Mesodermal cell (in vitro differentiated cells): ENCODE results near the gene ADAMTS2. TPM values are rescaled to one million over a fixed set of nuclear protein-coding genes. Genes with fewer than 3 reads are reported as not detected.
A peak's percentile ranks its signal among the peaks of the same experiment; 100 is the strongest.

Source experiments
- H3K27ac ChIP-seq: 2 replicates; pipeline ENCODE4 v1.7.0; 2013; ENCODE audit warnings: mild to moderate bottlenecking, low read depth, low read length, moderate library complexity; ENCODE audit not compliant: severe bottlenecking
- H3K36me3 ChIP-seq: 2 replicates; pipeline ENCODE4 v1.7.1; 2013; ENCODE audit warnings: mild to moderate bottlenecking, low read length, moderate library complexity; ENCODE audit not compliant: control insufficient read depth, insufficient read depth
- H3K4me1 ChIP-seq: one replicate; pipeline ENCODE4 v1.7.1; 2013; ENCODE audit warnings: mild to moderate bottlenecking, low read length; ENCODE audit not compliant: insufficient read depth, control insufficient read depth, poor library complexity, severe bottlenecking
- H3K4me3 ChIP-seq: 2 replicates; pipeline ENCODE4 v1.7.0; 2013; ENCODE audit warnings: low read length, control low read depth, mild to moderate bottlenecking; ENCODE audit not compliant: insufficient read depth, poor library complexity, severe bottlenecking; ENCODE audit errors: extremely low read depth
- H3K9me3 ChIP-seq: 2 replicates; pipeline ENCODE4 v1.7.1; 2013; ENCODE audit warnings: mild to moderate bottlenecking, low read length, moderate library complexity; ENCODE audit not compliant: control insufficient read depth
- WGBS, 2 experiments: methylation state at CpG; one replicate each; pipeline ENCODE4 v1.1.5; 2013; ENCODE audit warnings: missing lambda C conversion rate in 2 of 2; ENCODE audit not compliant: insufficient coverage in 2 of 2; 5-methylcytosine and 5-hydroxymethylcytosine counted together
- polyA plus RNA-seq, 2 experiments: library from polyadenylated mRNA; stranded (reverse); fragments of 50-300 nt; gene quantifications; one replicate each; pipeline ENCODE4 v1.2.3, GENCODE V29; 2013

Gene ADAMTS2
- 30.5 TPM for polyA plus RNA-seq (2013, experiment 1 of 2)
- 26.1 TPM for polyA plus RNA-seq (2013, experiment 2 of 2)

- no peak within 1 kb of the TSS for H3K27ac ChIP-seq
- no peaks in the 10 kb centered on the region for H3K36me3 ChIP-seq
- 6 to 10% methylated on average over 34 to 54 of the region's 67 CpGs for WGBS, 2 experiments
Observed at GRCh38 chr5:179345433-179346321, at the start of gene ADAMTS2. Gene ADAMTS2, minus strand, starts transcription at chr5:179345461. Its CDS starts 133 bp downstream, at chr5:179345328.

GRCh38 chr5:179393078-179393477, 47.8 kb upstream of the ADAMTS2 start:
- H3K9me3 ChIP-seq: peaks cover 32% of the 10 kb centered on the region
- H3K27ac ChIP-seq: no peak overlapping the region
- 100% methylated on average over 1 of the region's 4 CpGs; no CpG with 5 or more reads in 1 of the 2 experiments for WGBS, 2 experiments
- no peaks in the 10 kb centered on the region for H3K36me3 ChIP-seq
- H3K4me1 ChIP-seq: no peaks in the 10 kb centered on the region
- no peak overlapping the region for H3K4me3 ChIP-seq

More at GRCh38 chr5:179345433-179346321, at the start of gene ADAMTS2:
- Histone ChIP-seq H3K4me1 (peaks cover 13% of the 10 kb centered on the region), H3K9me3 (no peaks in the 10 kb centered on the region), H3K4me3 (peak within 1 kb of the TSS; percentile 60)

- Histone ChIP-seq H3K4me3 (no peak overlapping the region), H3K36me3 (no peaks in the 10 kb centered on the region), H3K4me1 (no peaks in the 10 kb centered on the region), H3K9me3 (peaks cover 18% of the 10 kb centered on the region), H3K27ac (no peak overlapping the region)
- WGBS, 2 experiments: 87 to 92% methylated on average over 16 to 17 of the region's 19 CpGs
Observed at GRCh38 chr5:179387151-179388110, 42.2 kb upstream of the ADAMTS2 start.

GRCh38 chr5:179385914-179386313, 40.7 kb upstream of the ADAMTS2 start:
- no peaks in the 10 kb centered on the region for H3K36me3 ChIP-seq
- H3K4me3 ChIP-seq: no peak overlapping the region
- no peak overlapping the region for H3K27ac ChIP-seq
- H3K4me1 ChIP-seq: no peaks in the 10 kb centered on the region
- 80 to 89% methylated on average over 7 of the region's 7 CpGs for WGBS, 2 experiments
- peaks cover 16% of the 10 kb centered on the region for H3K9me3 ChIP-seq

- H3K36me3 ChIP-seq: no peaks in the 10 kb centered on the region
- H3K4me3 ChIP-seq: no peak overlapping the region
- no peaks in the 10 kb centered on the region for H3K9me3 ChIP-seq
- no peak overlapping the region for H3K27ac ChIP-seq
- WGBS, 2 experiments: 88 to 89% methylated on average over 8 of the region's 8 CpGs
- peaks cover 17% of the 10 kb centered on the region for H3K4me1 ChIP-seq
Observed at GRCh38 chr5:179382486-179382885, 37.2 kb upstream of the ADAMTS2 start.

- 85 to 88% methylated on average over 17 of the region's 18 CpGs for WGBS, 2 experiments
Observed at GRCh38 chr5:179381691-179382090, 36.4 kb upstream of the ADAMTS2 start.

GRCh38 chr5:179380211-179381035, 35.2 kb upstream of the ADAMTS2 start:
- 91 to 93% methylated on average over 23 to 28 of the region's 28 CpGs for WGBS, 2 experiments
- H3K9me3 ChIP-seq: no peaks in the 10 kb centered on the region
- no peak overlapping the region for H3K27ac ChIP-seq
- H3K4me3 ChIP-seq: no peak overlapping the region
- peaks cover 21% of the 10 kb centered on the region for H3K4me1 ChIP-seq
- no peaks in the 10 kb centered on the region for H3K36me3 ChIP-seq

More at GRCh38 chr5:179381691-179382090, 36.4 kb upstream of the ADAMTS2 start:
- H3K4me3 ChIP-seq: no peak overlapping the region
- H3K36me3 ChIP-seq: no peaks in the 10 kb centered on the region
- peaks cover 21% of the 10 kb centered on the region for H3K4me1 ChIP-seq
- no peak overlapping the region for H3K27ac ChIP-seq
- no peaks in the 10 kb centered on the region for H3K9me3 ChIP-seq

- WGBS, 2 experiments: 94 to 95% methylated on average over 8 to 9 of the region's 9 CpGs
- Histone ChIP-seq H3K4me3 (no peak overlapping the region), H3K9me3 (no peaks in the 10 kb centered on the region), H3K27ac (peak overlapping the region; percentile 36), H3K36me3 (no peaks in the 10 kb centered on the region), H3K4me1 (peaks cover 21% of the 10 kb centered on the region)
Observed at GRCh38 chr5:179379321-179379890, 34.1 kb upstream of the ADAMTS2 start.

- H3K4me3 ChIP-seq: no peak overlapping the region
- no peaks in the 10 kb centered on the region for H3K9me3 ChIP-seq
- 80 to 88% methylated on average over 11 to 14 of the region's 16 CpGs for WGBS, 2 experiments
Observed at GRCh38 chr5:179378441-179379271, 33.4 kb upstream of the ADAMTS2 start.

More at GRCh38 chr5:179378441-179379271, 33.4 kb upstream of the ADAMTS2 start:
- H3K27ac ChIP-seq: peak overlapping the region; percentile 72
- peaks cover 21% of the 10 kb centered on the region for H3K4me1 ChIP-seq
- H3K36me3 ChIP-seq: no peaks in the 10 kb centered on the region
